Neural progenitor cell (in vitro differentiated cells): Measurements from ENCODE around the gene TMEM190. TPM values are rescaled to one million over a fixed set of nuclear protein-coding genes. Genes with fewer than 3 reads are reported as not detected.

Source experiments
- DNase-seq: peaks from one replicate; pipeline ENCODE4 v3.0.0-alpha.2; 2016; ENCODE audit warnings: low spot score
- H2AFZ ChIP-seq: fragments of 200-600 bp; sonication (generic); replicated peaks from 2 replicates; pipeline ENCODE4 v1.6.1; 2016; ENCODE audit warnings: antibody characterized with exemption
- H3F3A ChIP-seq: fragments of 200-600 bp; sonication (generic); 2 replicates; pipeline ENCODE4 v1.6.1; 2016; ENCODE audit warnings: antibody characterized with exemption, low read depth
- H3K27ac ChIP-seq: fragments of 200-600 bp; sonication (generic); 2 replicates; pipeline ENCODE4 v1.5.1; 2016; ENCODE audit warnings: mild to moderate bottlenecking
- H3K27me3 ChIP-seq: fragments of 200-600 bp; sonication (generic); 2 replicates; pipeline ENCODE4 v1.6.1; 2016; ENCODE audit warnings: mild to moderate bottlenecking, moderate library complexity
- H3K36me3 ChIP-seq: fragments of 200-600 bp; sonication (generic); 2 replicates; pipeline ENCODE4 v1.5.1; 2016
- H3K4me1 ChIP-seq: fragments of 200-600 bp; sonication (generic); 2 replicates; pipeline ENCODE4 v1.6.1; 2016; ENCODE audit warnings: mixed run types
- H3K4me2 ChIP-seq: fragments of 200-600 bp; sonication (generic); 2 replicates; pipeline ENCODE4 v1.6.1; 2016
- H3K4me3 ChIP-seq: fragments of 200-600 bp; sonication (generic); 2 replicates; pipeline ENCODE4 v1.5.1; 2016
- H3K79me2 ChIP-seq: fragments of 200-600 bp; sonication (generic); 2 replicates; pipeline ENCODE4 v1.6.1; 2016; ENCODE audit warnings: low read depth
- H3K9ac ChIP-seq: fragments of 200-600 bp; sonication (generic); 2 replicates; pipeline ENCODE4 v1.6.1; 2016
- H3K9me3 ChIP-seq: fragments of 200-600 bp; sonication (generic); 2 replicates; pipeline ENCODE4 v1.5.1; 2016; ENCODE audit warnings: low read depth
- H4K20me1 ChIP-seq: fragments of 200-600 bp; sonication (generic); 2 replicates; pipeline ENCODE4 v1.6.1; 2016; ENCODE audit warnings: low read depth
- H3K27ac Mint-ChIP-seq: 3 replicates; pipeline ENCODE4 v1.8.0; 2021; ENCODE audit warnings: mixed read lengths
- H3K27me3 Mint-ChIP-seq: 2 replicates; pipeline ENCODE4 v1.8.0; 2022; ENCODE audit warnings: low read depth, mild to moderate bottlenecking, inconsistent platforms, moderate library complexity, mixed read lengths; ENCODE audit not compliant: insufficient read depth
- H3K36me3 Mint-ChIP-seq: 3 replicates; pipeline ENCODE4 v1.8.0; 2021; ENCODE audit warnings: mixed read lengths
- H3K4me1 Mint-ChIP-seq: 3 replicates; pipeline ENCODE4 v1.8.0; 2021; ENCODE audit warnings: mixed read lengths
- H3K4me3 Mint-ChIP-seq: 3 replicates; pipeline ENCODE4 v1.8.0; 2021; ENCODE audit warnings: mild to moderate bottlenecking, moderate library complexity, mixed read lengths
- H3K9me3 Mint-ChIP-seq: 3 replicates; pipeline ENCODE4 v1.8.0; 2020; ENCODE audit warnings: mixed read lengths
- EZH2 ChIP-seq: fragments of 200-600 bp; sonication (generic); IDR thresholded peaks from 2 replicates; pipeline ENCODE4 v1.6.1; 2017; ENCODE audit warnings: antibody characterized with exemption, mild to moderate bottlenecking, moderate library complexity
- EZH2phosphoT487 ChIP-seq: fragments of 200-600 bp; sonication (generic); IDR thresholded peaks from 2 replicates; pipeline ENCODE4 v1.6.1; 2017; ENCODE audit warnings: antibody characterized with exemption
- total RNA-seq: library from RNA; depleted of rRNA; stranded (reverse); fragments of >200 nt; gene quantifications from 2 replicates; pipeline ENCODE4 v1.2.3, GENCODE V29; 2015; ENCODE audit warnings: low replicate concordance
- TF ChIP-seq, protein P1 (sequence below): fragments of 200-600 bp; sonication (generic); IDR thresholded peaks from 2 replicates; pipeline ENCODE4 v1.5.1; 2017; ENCODE audit warnings: antibody characterized with exemption, mild to moderate bottlenecking

The TMEM190 gene
- total RNA-seq, 1 donor from 2014 or later, result not detected

GRCh38 chr19:55365245-55365644 lies 11.4 kb upstream of the TMEM190 start:
- Histone ChIP-seq H4K20me1 (no peaks in the 10 kb centered on the region), H3K4me1 (peaks cover 9% of the 10 kb centered on the region), H3K79me2 (no peaks in the 10 kb centered on the region), H3K27me3 (peaks cover 32% of the 10 kb centered on the region), H3F3A (peaks cover 11% of the 10 kb centered on the region), H3K9ac (no peak overlapping the region), H3K27ac (no peak overlapping the region), H3K4me2 (no peak overlapping the region), H3K4me3 (no peak overlapping the region), H3K36me3 (no peaks in the 10 kb centered on the region), H3K9me3 (no peaks in the 10 kb centered on the region), H2AFZ (no peak overlapping the region)
- TF ChIP-seq EZH2phosphoT487 (no peak), EZH2 (no peak)
- TF ChIP-seq, protein P1, sequence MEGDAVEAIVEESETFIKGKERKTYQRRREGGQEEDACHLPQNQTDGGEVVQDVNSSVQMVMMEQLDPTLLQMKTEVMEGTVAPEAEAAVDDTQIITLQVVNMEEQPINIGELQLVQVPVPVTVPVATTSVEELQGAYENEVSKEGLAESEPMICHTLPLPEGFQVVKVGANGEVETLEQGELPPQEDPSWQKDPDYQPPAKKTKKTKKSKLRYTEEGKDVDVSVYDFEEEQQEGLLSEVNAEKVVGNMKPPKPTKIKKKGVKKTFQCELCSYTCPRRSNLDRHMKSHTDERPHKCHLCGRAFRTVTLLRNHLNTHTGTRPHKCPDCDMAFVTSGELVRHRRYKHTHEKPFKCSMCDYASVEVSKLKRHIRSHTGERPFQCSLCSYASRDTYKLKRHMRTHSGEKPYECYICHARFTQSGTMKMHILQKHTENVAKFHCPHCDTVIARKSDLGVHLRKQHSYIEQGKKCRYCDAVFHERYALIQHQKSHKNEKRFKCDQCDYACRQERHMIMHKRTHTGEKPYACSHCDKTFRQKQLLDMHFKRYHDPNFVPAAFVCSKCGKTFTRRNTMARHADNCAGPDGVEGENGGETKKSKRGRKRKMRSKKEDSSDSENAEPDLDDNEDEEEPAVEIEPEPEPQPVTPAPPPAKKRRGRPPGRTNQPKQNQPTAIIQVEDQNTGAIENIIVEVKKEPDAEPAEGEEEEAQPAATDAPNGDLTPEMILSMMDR, result no peak
- DNase-seq, result no peak
- Mint-ChIP-seq H3K4me3 (no peak overlapping the region), H3K27me3 (peaks cover 21% of the 10 kb centered on the region), H3K4me1 (peaks cover 4% of the 10 kb centered on the region), H3K9me3 (peaks cover 2% of the 10 kb centered on the region), H3K27ac (no peak overlapping the region), H3K36me3 (no peaks in the 10 kb centered on the region)

DNA sequence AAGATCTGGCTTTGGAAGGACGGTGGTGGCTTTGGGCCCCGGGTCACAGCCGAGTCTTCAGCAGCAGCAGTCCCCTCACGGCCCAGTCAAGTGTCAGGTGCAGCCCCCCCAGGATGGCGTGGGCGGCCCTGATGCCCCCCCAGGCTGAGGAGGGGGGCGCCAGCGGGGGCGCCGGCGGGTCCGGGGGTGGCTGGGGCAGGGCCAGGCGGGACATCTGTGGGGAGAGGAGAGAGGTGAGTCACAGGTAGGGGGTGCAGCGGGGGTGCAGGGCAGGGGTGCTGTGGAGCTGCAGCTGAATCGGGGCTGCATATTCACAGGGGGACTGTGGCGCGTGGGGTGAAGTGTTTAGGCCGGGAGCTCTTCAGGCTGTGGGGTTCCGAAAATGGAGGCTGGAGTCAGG lies 10.7 kb upstream of the TMEM190 start:
- Mint-ChIP-seq H3K27me3 (peaks cover 28% of the 10 kb centered on the region), H3K4me1 (peaks cover 10% of the 10 kb centered on the region), H3K9me3 (peaks cover 2% of the 10 kb centered on the region), H3K4me3 (peak overlapping the region; percentile 67), H3K27ac (no peak overlapping the region), H3K36me3 (no peaks in the 10 kb centered on the region)
- Histone ChIP-seq H3K79me2 (no peaks in the 10 kb centered on the region), H4K20me1 (no peaks in the 10 kb centered on the region), H3K4me1 (peaks cover 9% of the 10 kb centered on the region), H3K4me2 (no peak overlapping the region), H3K9me3 (no peaks in the 10 kb centered on the region), H3K27ac (no peak overlapping the region), H2AFZ (no peak overlapping the region), H3K9ac (no peak overlapping the region), H3F3A (peaks cover 11% of the 10 kb centered on the region), H3K36me3 (no peaks in the 10 kb centered on the region), H3K27me3 (peaks cover 39% of the 10 kb centered on the region), H3K4me3 (no peak overlapping the region)
- TF ChIP-seq EZH2 (no peak), EZH2phosphoT487 (no peak)
- TF ChIP-seq, protein P1, result no peak
- no peak for DNase-seq

DNA sequence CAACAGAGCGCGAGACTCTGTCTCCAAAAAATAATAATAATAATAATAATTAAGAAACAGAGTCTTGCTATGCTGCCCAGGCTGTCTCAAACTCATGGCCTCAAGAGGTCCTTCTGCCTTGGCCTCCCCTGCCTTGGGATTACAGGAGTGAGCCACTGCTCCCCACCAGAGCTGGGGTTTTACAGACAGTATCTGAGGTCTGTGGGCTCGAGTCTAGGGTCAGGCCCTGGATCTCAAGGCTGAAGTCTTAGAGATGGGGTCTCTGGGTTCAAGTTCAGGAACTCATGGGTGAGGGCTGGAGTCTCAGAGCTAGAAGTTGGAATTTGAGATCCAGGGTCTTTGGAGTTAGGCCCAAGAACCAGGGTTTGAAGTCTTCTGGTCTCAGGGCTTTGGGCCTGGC lies 9.8 kb upstream of the TMEM190 start:
- Histone ChIP-seq H3K4me3 (no peak overlapping the region), H3K27ac (no peak overlapping the region), H3F3A (peaks cover 11% of the 10 kb centered on the region), H3K79me2 (no peaks in the 10 kb centered on the region), H2AFZ (no peak overlapping the region), H3K27me3 (peaks cover 48% of the 10 kb centered on the region), H4K20me1 (no peaks in the 10 kb centered on the region), H3K4me1 (peaks cover 9% of the 10 kb centered on the region), H3K36me3 (no peaks in the 10 kb centered on the region), H3K9ac (no peak overlapping the region), H3K4me2 (no peak overlapping the region), H3K9me3 (no peaks in the 10 kb centered on the region)
- no peak for DNase-seq
- Mint-ChIP-seq H3K4me3 (peak overlapping the region; percentile 21), H3K27ac (no peak overlapping the region), H3K27me3 (peaks cover 36% of the 10 kb centered on the region), H3K36me3 (no peaks in the 10 kb centered on the region), H3K4me1 (peaks cover 12% of the 10 kb centered on the region), H3K9me3 (peaks cover 2% of the 10 kb centered on the region)
- TF ChIP-seq, protein P1, result no peak
- TF ChIP-seq EZH2phosphoT487 (no peak), EZH2 (no peak)
